ENCODE results near the gene KDM4D.
"Not testable (repeated sequence)": the region's sequence is repeated elsewhere in the genome, so short reads cannot be mapped to it uniquely, and the experiment has no call there.

Gene KDM4D

GRCh38 chr11:95003716-95004115 is 30.2 kb downstream of the KDM4D start:
- Histone ChIP-seq H3K9me3 (ENCODE audit: control insufficient read depth, low read depth, low read length) (no peaks in the 10 kb centered on the region), H3K4me3 (ENCODE audit: low read length) (no peak overlapping the region), H3K36me3 (ENCODE audit: control insufficient read depth, low read depth, low read length) (no peaks in the 10 kb centered on the region), H3K27me3 (ENCODE audit: control insufficient read depth, insufficient read depth, low read length) (no peaks in the 10 kb centered on the region), H3K27ac (ENCODE audit: low read length) (no peak overlapping the region), H3K4me1 (ENCODE audit: control insufficient read depth, low read depth, low read length) (no peaks in the 10 kb centered on the region), H3K9ac (ENCODE audit: low read length) (no peak overlapping the region)

- no peaks in the 10 kb centered on the region for H3K9me3 ChIP-seq (ENCODE audit: control insufficient read depth, low read depth, low read length)
- H3K4me3 ChIP-seq (ENCODE audit: low read length): no peak overlapping the region
- H3K36me3 ChIP-seq (ENCODE audit: control insufficient read depth, low read depth, low read length): no peaks in the 10 kb centered on the region
- no peak overlapping the region for H3K27ac ChIP-seq (ENCODE audit: low read length)
- H3K9ac ChIP-seq (ENCODE audit: low read length): no peak overlapping the region
- no peaks in the 10 kb centered on the region for H3K27me3 ChIP-seq (ENCODE audit: control insufficient read depth, insufficient read depth, low read length)
- no peaks in the 10 kb centered on the region for H3K4me1 ChIP-seq (ENCODE audit: control insufficient read depth, low read depth, low read length)
Measured at GRCh38 chr11:95005642-95006041, 32.1 kb downstream of the KDM4D start.

- H3K27me3 ChIP-seq (ENCODE audit: control insufficient read depth, insufficient read depth, low read length): no peaks in the 10 kb centered on the region
- no peaks in the 10 kb centered on the region for H3K9me3 ChIP-seq (ENCODE audit: control insufficient read depth, low read depth, low read length)
- no peaks in the 10 kb centered on the region for H3K4me1 ChIP-seq (ENCODE audit: control insufficient read depth, low read depth, low read length)
- H3K27ac ChIP-seq (ENCODE audit: low read length): no peak overlapping the region
- H3K36me3 ChIP-seq (ENCODE audit: control insufficient read depth, low read depth, low read length): no peaks in the 10 kb centered on the region
- H3K4me3 ChIP-seq (ENCODE audit: low read length): no peak overlapping the region
- H3K9ac ChIP-seq (ENCODE audit: low read length): no peak overlapping the region
Measured at GRCh38 chr11:95011376-95011775, 37.9 kb downstream of the KDM4D start.

- no peak overlapping the region for H3K9ac ChIP-seq (ENCODE audit: low read length)
- H3K36me3 ChIP-seq (ENCODE audit: control insufficient read depth, low read depth, low read length): no peaks in the 10 kb centered on the region
- H3K9me3 ChIP-seq (ENCODE audit: control insufficient read depth, low read depth, low read length): no peaks in the 10 kb centered on the region
- H3K4me3 ChIP-seq (ENCODE audit: low read length): no peak overlapping the region
- H3K27me3 ChIP-seq (ENCODE audit: control insufficient read depth, insufficient read depth, low read length): no peaks in the 10 kb centered on the region
- H3K4me1 ChIP-seq (ENCODE audit: control insufficient read depth, low read depth, low read length): no peaks in the 10 kb centered on the region
- H3K27ac ChIP-seq (ENCODE audit: low read length): no peak overlapping the region
Measured at GRCh38 chr11:95014184-95014821, 40.8 kb downstream of the KDM4D start.

DNA sequence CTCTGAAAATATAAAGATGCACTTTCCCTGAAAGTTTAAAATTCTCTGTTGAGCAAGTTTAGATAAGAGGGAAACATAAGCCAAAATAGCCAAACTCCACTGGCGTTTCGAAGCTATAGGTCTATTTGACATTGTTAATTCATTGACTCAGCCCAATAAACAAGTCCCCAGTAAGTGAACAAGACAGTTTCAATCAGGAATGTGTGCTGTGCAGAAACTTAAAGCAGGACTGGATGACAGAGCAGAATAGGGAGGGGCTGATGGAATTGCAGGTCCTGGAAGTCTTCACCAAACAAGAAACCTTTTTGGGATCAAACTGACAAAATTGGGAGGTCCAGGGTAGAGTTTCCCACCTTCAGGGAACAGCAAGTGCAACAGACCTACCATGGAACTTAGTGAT is 42.6 kb downstream of the KDM4D start:
- Histone ChIP-seq H3K36me3 (ENCODE audit: control insufficient read depth, low read depth, low read length) (no peaks in the 10 kb centered on the region), H3K9ac (ENCODE audit: low read length) (no peak overlapping the region), H3K9me3 (ENCODE audit: control insufficient read depth, low read depth, low read length) (no peaks in the 10 kb centered on the region), H3K4me3 (ENCODE audit: low read length) (no peak overlapping the region), H3K27ac (ENCODE audit: low read length) (no peak overlapping the region), H3K4me1 (ENCODE audit: control insufficient read depth, low read depth, low read length) (no peaks in the 10 kb centered on the region), H3K27me3 (ENCODE audit: control insufficient read depth, insufficient read depth, low read length) (no peaks in the 10 kb centered on the region)

- H3K9me3 ChIP-seq (ENCODE audit: control insufficient read depth, low read depth, low read length); H3K27me3 ChIP-seq (ENCODE audit: control insufficient read depth, insufficient read depth, low read length); H3K4me1 ChIP-seq (ENCODE audit: control insufficient read depth, low read depth, low read length); H3K9ac ChIP-seq (ENCODE audit: low read length); H3K36me3 ChIP-seq (ENCODE audit: control insufficient read depth, low read depth, low read length); H3K4me3 ChIP-seq (ENCODE audit: low read length); H3K27ac ChIP-seq (ENCODE audit: low read length): not testable (repeated sequence)
Measured at GRCh38 chr11:95021468-95021867, 48.0 kb downstream of the KDM4D start.

DNA sequence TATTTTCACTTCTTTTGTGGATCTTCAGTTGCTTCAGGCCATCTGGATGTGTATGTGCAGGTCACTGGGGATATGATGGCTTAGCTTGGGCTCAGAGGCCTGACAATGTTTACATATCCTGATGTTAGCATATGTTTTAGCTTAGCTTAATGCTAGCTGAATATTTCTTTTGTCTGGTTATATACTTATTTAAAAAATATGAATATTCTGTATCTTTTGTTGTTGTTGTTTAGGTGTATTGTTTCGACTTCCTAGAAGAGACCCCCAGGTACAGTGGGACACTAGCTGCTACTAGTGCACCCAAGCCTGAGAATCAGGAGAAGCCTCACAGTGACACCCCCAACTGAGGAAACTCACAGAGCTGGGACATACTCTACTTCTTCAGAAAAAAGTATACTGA is 51.4 kb downstream of the KDM4D start, which contains the start of gene KDM4E:
Gene KDM4E (plus strand): TSS at position 301 of the 400 bp plus-strand sequence. CDS start 300 bp downstream, outside the sequence.
- no peaks in the 10 kb centered on the region for H3K9me3 ChIP-seq (ENCODE audit: control insufficient read depth, low read depth, low read length)
- H3K4me3 ChIP-seq (ENCODE audit: low read length): no peak within 1 kb of the TSS
- no peak within 1 kb of the TSS for H3K27ac ChIP-seq (ENCODE audit: low read length)
- no peaks in the 10 kb centered on the region for H3K27me3 ChIP-seq (ENCODE audit: control insufficient read depth, insufficient read depth, low read length)
- no peaks in the 10 kb centered on the region for H3K36me3 ChIP-seq (ENCODE audit: control insufficient read depth, low read depth, low read length)
- H3K9ac ChIP-seq (ENCODE audit: low read length): no peak within 1 kb of the TSS
- H3K4me1 ChIP-seq (ENCODE audit: control insufficient read depth, low read depth, low read length): no peaks in the 10 kb centered on the region

GRCh38 chr11:95025594-95025993 is 52.1 kb downstream of the KDM4D start:
- H3K27ac ChIP-seq (ENCODE audit: low read length): not testable (repeated sequence)

DNA sequence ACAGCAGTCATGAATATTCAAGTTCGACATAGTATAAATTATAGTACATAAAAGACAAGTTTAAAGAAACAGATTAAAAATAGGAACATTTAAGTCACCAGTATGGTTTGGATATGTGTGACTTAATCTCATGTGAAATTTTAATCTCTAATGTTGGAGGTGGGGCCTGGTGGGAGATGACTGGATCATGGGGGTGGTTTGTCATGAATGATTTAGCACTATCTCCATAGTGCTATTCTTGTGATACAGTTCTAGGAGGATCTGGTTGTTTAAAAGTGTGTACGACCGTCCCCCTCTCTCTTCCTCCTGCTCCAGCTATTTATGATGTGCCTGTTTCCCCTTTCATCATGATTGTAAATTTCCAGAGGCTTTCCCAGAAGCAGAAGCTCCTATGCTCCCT is 54.8 kb downstream of the KDM4D start:
- no peaks in the 10 kb centered on the region for H3K36me3 ChIP-seq (ENCODE audit: control insufficient read depth, low read depth, low read length)
- H3K27ac ChIP-seq (ENCODE audit: low read length): no peak overlapping the region
- H3K9me3 ChIP-seq (ENCODE audit: control insufficient read depth, low read depth, low read length): no peaks in the 10 kb centered on the region
- H3K27me3 ChIP-seq (ENCODE audit: control insufficient read depth, insufficient read depth, low read length): no peaks in the 10 kb centered on the region
- no peaks in the 10 kb centered on the region for H3K4me1 ChIP-seq (ENCODE audit: control insufficient read depth, low read depth, low read length)
- no peak overlapping the region for H3K4me3 ChIP-seq (ENCODE audit: low read length)
- H3K9ac ChIP-seq (ENCODE audit: low read length): no peak overlapping the region

More at GRCh38 chr11:95025594-95025993, 52.1 kb downstream of the KDM4D start:
- H3K4me1 ChIP-seq (ENCODE audit: control insufficient read depth, low read depth, low read length); H3K27me3 ChIP-seq (ENCODE audit: control insufficient read depth, insufficient read depth, low read length); H3K9me3 ChIP-seq (ENCODE audit: control insufficient read depth, low read depth, low read length); H3K4me3 ChIP-seq (ENCODE audit: low read length); H3K9ac ChIP-seq (ENCODE audit: low read length); H3K36me3 ChIP-seq (ENCODE audit: control insufficient read depth, low read depth, low read length): not testable (repeated sequence)

DNA sequence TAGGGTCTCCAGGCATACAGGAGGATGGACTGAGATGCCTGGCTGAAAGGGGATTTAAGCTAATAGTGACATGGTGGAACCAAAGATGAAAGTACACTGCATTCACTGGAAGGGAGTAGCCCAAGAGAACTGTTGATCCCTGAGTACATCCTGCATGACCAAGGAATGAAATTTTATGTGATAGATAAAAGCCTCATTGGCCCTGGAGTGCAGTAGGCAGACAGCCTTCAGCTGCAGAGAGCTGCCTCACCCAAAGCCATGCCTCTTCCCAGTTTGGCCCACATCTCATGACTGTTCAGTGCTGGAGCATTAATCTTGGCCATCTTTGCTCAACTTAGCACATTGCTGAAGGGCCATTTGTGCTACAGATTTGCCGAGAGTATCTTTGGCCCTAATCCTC is 59.5 kb downstream of the KDM4D start:
- H3K27me3 ChIP-seq (ENCODE audit: control insufficient read depth, insufficient read depth, low read length): no peaks in the 10 kb centered on the region
- no peak overlapping the region for H3K4me3 ChIP-seq (ENCODE audit: low read length)
- no peaks in the 10 kb centered on the region for H3K4me1 ChIP-seq (ENCODE audit: control insufficient read depth, low read depth, low read length)
- no peak overlapping the region for H3K9ac ChIP-seq (ENCODE audit: low read length)
- H3K36me3 ChIP-seq (ENCODE audit: control insufficient read depth, low read depth, low read length): no peaks in the 10 kb centered on the region
- H3K9me3 ChIP-seq (ENCODE audit: control insufficient read depth, low read depth, low read length): no peaks in the 10 kb centered on the region
- no peak overlapping the region for H3K27ac ChIP-seq (ENCODE audit: low read length)

- H3K36me3 ChIP-seq (ENCODE audit: control insufficient read depth, low read depth, low read length): no peaks in the 10 kb centered on the region
- H3K4me1 ChIP-seq (ENCODE audit: control insufficient read depth, low read depth, low read length): no peaks in the 10 kb centered on the region
- no peak overlapping the region for H3K4me3 ChIP-seq (ENCODE audit: low read length)
- H3K27ac ChIP-seq (ENCODE audit: low read length): no peak overlapping the region
- no peak overlapping the region for H3K9ac ChIP-seq (ENCODE audit: low read length)
- H3K27me3 ChIP-seq (ENCODE audit: control insufficient read depth, insufficient read depth, low read length): no peaks in the 10 kb centered on the region
- no peaks in the 10 kb centered on the region for H3K9me3 ChIP-seq (ENCODE audit: control insufficient read depth, low read depth, low read length)
Measured at GRCh38 chr11:95035316-95035715, 61.8 kb downstream of the KDM4D start.

- not testable (repeated sequence) for H3K4me1 ChIP-seq (ENCODE audit: control insufficient read depth, low read depth, low read length); H3K9ac ChIP-seq (ENCODE audit: low read length); H3K27ac ChIP-seq (ENCODE audit: low read length); H3K4me3 ChIP-seq (ENCODE audit: low read length); H3K27me3 ChIP-seq (ENCODE audit: control insufficient read depth, insufficient read depth, low read length); H3K9me3 ChIP-seq (ENCODE audit: control insufficient read depth, low read depth, low read length); H3K36me3 ChIP-seq (ENCODE audit: control insufficient read depth, low read depth, low read length)
Measured at GRCh38 chr11:95037356-95038035, 64.0 kb downstream of the KDM4D start.

Data from iPS-18a (cell line).